GM19099 (cell line): ENCODE results near the gene C22orf42.

Source experiments
- POLR2A ChIP-seq: IDR thresholded peaks from 3 replicates; pipeline ENCODE4 v1.6.1; 2011; ENCODE audit warnings: low read depth; ENCODE audit not compliant: insufficient read length; ENCODE audit errors: extremely low read depth

The C22orf42 gene, protein sequence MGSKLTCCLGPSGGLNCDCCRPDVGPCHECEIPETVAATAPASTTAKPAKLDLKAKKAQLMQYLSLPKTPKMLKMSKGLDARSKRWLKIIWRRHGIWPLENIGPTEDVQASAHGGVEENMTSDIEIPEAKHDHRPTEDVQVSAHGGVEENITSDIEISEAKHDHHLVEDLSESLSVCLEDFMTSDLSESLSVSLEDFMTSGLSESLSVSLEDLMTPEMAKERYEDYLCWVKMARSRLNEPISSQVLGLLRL

DNA sequence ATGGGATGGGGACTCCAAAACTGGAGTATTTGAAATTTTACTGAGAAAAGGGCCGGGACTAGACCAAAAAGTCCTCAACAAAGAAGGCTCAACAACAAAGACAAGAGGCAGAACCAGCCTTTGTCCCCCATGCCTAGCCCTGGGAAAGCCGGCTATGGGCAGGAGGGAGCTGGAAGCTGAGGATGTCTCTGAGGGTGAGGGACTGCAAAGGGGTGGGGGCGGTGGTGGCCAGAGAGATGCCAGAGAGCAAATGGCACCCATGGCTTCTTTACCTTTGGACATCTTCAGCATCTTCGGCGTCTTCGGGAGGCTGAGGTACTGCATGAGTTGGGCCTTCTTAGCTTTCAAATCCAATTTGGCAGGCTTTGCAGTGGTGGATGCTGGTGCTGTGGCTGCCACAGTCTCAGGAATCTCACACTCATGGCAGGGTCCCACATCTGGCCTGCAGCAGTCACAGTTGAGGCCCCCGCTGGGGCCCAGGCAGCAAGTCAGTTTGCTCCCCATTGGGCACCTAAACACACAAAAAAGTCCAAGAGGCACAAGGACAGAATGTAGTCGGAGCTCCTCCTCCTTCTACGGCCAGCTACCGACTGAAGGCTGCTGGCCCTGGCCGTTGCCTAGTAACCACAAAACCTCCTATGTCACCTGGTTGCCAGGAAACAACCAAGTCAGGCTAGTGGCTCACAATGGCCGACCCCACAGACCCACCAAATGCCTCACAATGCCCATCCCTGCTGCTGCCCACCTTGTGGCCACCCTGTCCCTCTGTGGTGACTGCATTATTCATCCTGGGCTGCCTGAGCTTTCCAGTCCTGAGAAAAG, at the start of gene C22orf42:
Gene C22orf42, minus strand, starts transcription at position 592 of the 822 bp plus-strand sequence. Its CDS starts 88 bp downstream, at position 504.
- no peak for TF ChIP-seq POLR2A

GRCh38 chr22:32208681-32209080, 49.6 kb upstream of the C22orf42 start:
- TF ChIP-seq POLR2A: no peak

- no peak for TF ChIP-seq POLR2A
Observed at GRCh38 chr22:32207971-32208480, 48.9 kb upstream of the C22orf42 start.

GRCh38 chr22:32206774-32207758, 48.0 kb upstream of the C22orf42 start:
- TF ChIP-seq POLR2A: no peak

DNA sequence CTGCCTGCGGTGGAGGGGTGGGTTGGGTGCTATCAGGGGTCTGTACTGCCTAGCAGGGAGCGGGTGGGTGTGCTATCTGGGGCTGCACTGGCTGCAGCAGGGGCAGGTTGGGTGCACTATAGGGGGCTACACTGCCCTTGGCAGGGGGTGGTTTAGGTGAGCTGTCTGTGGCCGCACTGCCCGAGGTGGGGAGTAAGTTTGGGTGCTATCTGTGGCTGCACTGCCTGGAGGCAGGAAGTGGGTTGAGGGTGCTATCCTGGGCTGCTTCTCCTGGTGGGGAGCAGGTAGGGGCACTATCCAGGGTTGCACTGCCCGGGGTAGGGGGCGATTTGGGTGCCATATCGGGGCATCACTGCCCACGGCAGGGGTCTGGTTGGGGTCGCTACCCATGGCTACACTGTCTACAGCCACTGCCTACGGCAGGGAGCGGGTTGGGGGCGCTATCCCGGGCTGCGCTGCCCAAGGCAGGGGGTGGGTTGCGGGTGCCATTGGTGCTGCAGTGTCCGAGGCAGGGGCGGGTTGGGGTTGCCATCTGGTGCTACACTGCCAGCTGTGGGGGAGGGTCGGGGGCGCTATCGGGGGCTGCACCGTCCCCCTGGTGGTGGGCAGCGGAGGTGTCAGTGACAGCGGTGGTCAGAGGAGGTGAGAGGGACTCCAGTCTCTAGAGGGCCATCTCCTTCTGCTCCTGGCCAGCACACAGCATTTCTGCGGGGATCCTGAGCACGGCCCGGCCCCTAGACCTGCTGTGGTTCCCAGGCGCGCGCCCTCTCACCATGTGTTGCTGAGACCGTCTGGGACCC, 47.1 kb upstream of the C22orf42 start:
- TF ChIP-seq POLR2A: no peak

DNA sequence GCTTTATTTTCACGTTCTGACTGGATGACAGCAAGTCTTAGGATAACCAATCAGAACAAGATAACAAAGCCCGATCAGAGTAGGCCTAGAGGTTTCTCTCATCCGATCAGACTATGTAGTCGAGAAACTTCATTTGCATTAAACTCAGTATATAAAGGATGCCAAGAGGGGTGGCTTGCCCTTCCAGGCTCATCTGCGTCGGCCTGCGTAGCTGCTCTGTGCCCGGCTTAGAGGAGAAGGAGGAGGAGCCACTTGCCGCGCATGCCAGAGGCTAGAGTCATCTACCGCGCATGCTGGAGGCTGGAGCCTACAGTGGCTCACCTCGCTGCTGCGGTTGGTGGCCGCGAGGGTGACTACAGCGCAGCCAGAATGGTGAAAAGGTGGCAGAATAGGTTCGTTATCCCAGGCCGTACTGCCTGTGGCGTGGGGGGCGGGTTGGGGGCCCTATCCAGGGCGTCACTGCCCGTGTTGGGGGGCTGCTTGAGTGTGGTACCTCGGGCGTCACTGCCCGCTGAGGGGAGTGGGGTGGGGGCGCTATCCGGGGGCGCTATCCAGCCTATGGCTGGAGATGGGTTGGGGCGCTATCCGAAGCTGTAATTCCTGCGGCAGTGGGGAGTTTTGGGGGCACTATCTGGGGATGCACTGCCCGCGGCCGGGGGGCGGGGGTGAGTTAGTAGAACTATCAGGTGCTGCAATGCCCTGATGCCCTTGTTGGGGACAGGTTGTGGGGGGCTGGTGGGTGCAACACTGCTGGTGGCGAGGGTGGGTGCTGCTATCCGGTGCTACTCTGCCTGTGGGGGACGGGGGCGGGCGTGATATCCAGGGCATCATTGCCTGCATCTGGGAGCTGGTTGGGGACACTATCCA, 46.0 kb upstream of the C22orf42 start, which contains the start of gene RFPL2:
Gene RFPL2, minus strand, starts transcription at position 218 of the 867 bp plus-strand sequence. CDS start 2,622 bp downstream, outside the sequence.
- TF ChIP-seq POLR2A: no peak

DNA sequence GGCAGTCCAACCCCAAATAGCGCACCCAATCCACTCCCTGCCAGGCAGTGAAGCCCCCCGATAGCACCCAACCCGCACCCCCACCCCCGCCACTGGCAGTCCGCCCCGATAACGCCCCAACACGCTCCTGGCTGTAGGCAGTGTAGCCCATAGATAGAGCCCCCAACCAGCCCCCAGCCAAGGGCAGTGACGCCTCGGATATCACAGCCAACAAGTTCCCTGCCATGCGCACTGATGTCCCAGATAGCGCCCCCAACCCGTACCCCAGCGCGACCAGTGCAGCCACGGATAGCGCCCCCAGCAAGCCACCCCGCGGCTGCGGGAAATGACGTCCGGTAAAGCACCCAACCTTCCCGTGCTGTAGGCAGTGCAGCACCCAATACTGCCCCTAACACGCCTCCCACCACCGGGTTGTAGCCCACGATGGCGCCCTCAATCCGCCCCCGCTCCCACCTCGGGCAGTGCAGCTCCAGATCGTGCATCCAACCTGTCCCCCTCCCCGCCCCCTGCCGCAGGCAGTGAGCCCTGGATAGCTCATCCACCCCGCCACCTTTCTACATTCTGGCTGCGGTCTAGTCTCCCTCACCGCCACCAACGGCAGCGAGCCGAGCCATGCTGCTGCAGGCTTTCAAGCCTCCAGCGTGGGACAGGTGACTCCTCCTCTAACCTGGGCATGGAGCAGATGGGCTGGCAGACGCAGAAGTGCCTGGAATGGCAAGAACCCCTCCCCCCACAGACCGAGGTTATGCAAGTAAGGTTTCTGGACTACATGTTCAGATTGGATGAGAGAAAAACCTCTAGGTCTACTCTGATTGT, 45.1 kb upstream of the C22orf42 start:
- TF ChIP-seq POLR2A: no peak

DNA sequence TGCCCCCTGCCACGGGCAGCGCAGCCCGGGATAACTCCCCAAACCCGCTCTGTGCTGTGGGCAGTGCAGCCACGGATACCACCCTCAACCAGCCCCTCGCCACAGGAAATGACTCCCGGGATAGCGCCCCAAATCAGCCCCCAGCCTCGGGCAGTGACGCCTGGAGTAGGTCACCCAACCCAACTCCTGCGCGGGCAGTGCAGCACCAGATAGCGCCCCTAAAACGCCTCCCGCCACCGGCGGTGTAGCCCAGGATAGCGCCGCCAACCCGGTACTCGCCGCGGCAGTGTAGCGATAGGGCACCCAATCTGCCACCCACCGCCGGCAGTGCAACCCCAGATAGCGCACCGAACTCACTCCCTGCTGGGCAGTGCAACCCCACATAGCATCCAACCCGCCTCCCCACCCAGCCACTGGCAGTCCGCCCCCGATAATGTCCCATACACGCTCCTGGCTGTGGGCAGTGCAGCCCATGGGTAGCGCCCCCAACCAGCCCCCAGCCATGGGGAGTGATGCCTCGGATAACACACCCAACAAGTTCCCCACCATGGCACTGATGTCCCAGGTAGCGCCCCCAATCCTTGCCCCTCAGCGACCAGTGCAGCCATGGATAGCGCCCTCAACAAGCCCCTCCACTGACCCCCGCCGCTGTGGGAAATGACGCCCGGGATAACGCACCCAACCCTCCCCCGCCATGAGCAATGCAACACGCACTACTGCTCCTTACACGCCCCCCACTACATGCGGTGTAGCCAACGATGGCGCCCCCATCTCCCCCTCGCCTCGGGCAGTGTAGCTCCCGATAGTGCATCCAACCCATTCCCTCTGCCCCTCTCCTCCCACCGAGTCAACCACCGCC, 44.3 kb upstream of the C22orf42 start:
- TF ChIP-seq POLR2A: no peak

DNA sequence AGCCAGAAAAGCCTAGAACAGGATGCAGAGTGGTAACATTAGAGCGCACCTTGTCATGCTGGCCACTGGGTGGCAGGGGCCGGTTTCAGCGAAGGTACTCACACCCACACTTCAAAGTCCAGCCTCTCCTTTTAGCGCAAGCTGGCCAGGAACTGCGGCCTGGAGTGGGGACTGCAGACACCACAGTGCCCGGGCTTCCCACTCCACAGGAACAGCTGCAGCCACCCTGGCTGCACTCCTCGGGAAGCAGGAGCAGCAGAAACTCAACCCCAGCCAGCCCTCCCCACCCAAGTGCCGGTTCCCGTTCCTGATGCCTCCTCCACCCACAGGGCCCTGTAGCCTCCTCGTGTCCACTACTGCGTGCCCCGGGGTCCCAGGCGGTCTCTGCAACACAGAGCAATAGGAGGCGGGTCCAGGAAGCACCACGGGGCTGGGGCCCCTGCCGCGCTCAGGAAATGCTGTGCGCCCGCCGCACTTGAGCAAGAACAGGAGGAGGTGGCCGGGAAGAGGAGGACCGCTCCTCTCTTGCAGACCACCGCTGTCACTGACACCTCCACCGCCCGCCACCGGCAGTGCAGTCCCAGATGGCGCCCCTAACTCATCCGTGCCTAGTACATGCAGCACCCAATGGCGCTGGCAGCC, 43.6 kb upstream of the C22orf42 start:
- TF ChIP-seq POLR2A: no peak

DNA sequence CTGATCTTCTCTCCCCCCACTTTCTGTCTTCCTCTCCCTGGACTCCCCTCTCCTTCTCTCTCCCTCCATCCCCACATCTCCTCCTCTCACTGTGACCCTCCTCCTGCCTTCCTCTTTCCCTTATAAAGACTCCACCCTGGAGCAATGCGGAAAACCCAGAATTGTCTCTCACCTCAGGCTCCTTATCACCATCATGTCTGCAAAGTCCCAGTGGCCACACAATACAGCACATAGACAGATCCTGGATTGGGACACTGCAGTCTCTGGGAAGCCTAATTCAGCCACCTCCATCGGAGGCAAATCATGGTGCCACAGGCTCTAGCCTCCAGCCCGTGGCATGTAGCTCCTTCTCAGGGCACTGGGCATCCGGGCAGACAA, 43.0 kb upstream of the C22orf42 start:
- no peak for TF ChIP-seq POLR2A

GRCh38 chr22:32200752-32201151, 41.6 kb upstream of the C22orf42 start:
- TF ChIP-seq POLR2A: no peak
